DOHH2 (cell line): ENCODE measurements around the gene COX6A2.

Experiments used
- H3F3A ChIP-seq: fragments of 200-600 bp; sonication (generic), shearing (Covaris generic); 2 replicates; pipeline ENCODE4 v1.6.0; 2016; ENCODE audit warnings: antibody characterized with exemption, mild to moderate bottlenecking; ENCODE audit not compliant: control insufficient read depth, insufficient read depth
- H3K27ac ChIP-seq: fragments of 200-600 bp; sonication (generic); 2 replicates; pipeline ENCODE4 v1.5.1; 2014; ENCODE audit warnings: low read depth, mild to moderate bottlenecking, low read length, moderate library complexity
- H3K27me3 ChIP-seq: fragments of 200-600 bp; sonication (generic); 2 replicates; pipeline ENCODE4 v1.6.1; 2014; ENCODE audit warnings: mild to moderate bottlenecking, low read length, mixed read lengths; ENCODE audit not compliant: control insufficient read depth
- H3K36me3 ChIP-seq: fragments of 200-600 bp; sonication (generic); 2 replicates; pipeline ENCODE4 v1.6.1; 2014; ENCODE audit warnings: mild to moderate bottlenecking, low read length, moderate library complexity, mixed read lengths; ENCODE audit not compliant: control insufficient read depth
- H3K4me1 ChIP-seq: fragments of 200-600 bp; sonication (generic); 2 replicates; pipeline ENCODE4 v1.6.1; 2014; ENCODE audit warnings: mild to moderate bottlenecking, low read length, mixed read lengths; ENCODE audit not compliant: control insufficient read depth
- H3K4me2 ChIP-seq: fragments of 200-600 bp; sonication (generic); 2 replicates; pipeline ENCODE4 v1.6.0; 2014; ENCODE audit warnings: mild to moderate bottlenecking, low read length, moderate library complexity
- H3K4me3 ChIP-seq: fragments of 200-600 bp; sonication (generic); 2 replicates; pipeline ENCODE4 v1.5.1; 2014; ENCODE audit warnings: mild to moderate bottlenecking, low read length, mixed read lengths
- H3K79me2 ChIP-seq: fragments of 200-600 bp; sonication (generic); 2 replicates; pipeline ENCODE4 v1.6.1; 2014; ENCODE audit warnings: mild to moderate bottlenecking, low read length, mixed read lengths; ENCODE audit not compliant: control insufficient read depth
- H3K9me2 ChIP-seq: fragments of 200-600 bp; sonication (generic); replicated peaks from 2 replicates; pipeline ENCODE4 v1.6.1; 2014; ENCODE audit warnings: mild to moderate bottlenecking, low read length, mixed read lengths; ENCODE audit not compliant: control insufficient read depth
- H3K9me3 ChIP-seq: fragments of 200-600 bp; sonication (generic); 2 replicates; pipeline ENCODE4 v1.6.1; 2014; ENCODE audit warnings: antibody characterized with exemption, low read length, mixed read lengths; ENCODE audit not compliant: control insufficient read depth, insufficient read depth
- H4K20me1 ChIP-seq: fragments of 200-600 bp; sonication (generic); 2 replicates; pipeline ENCODE4 v1.6.0; 2014; ENCODE audit warnings: low read depth, mild to moderate bottlenecking, antibody characterized with exemption, low read length, moderate library complexity; ENCODE audit not compliant: control insufficient read depth, insufficient read depth
- CTCF ChIP-seq: fragments of 200-600 bp; sonication (generic); IDR thresholded peaks from one replicate; pipeline ENCODE4 v1.5.1; 2014; ENCODE audit warnings: antibody characterized with exemption, mild to moderate bottlenecking, low read depth, low read length; ENCODE audit not compliant: poor library complexity, severe bottlenecking
- EZH2phosphoT487 ChIP-seq: fragments of 200-600 bp; sonication (generic); IDR thresholded peaks from 2 replicates; pipeline ENCODE4 v1.6.1; 2017; ENCODE audit warnings: borderline replicate concordance, mild to moderate bottlenecking, antibody characterized with exemption, low read length, moderate library complexity, mixed read lengths

The COX6A2 gene

GRCh38 chr16:31461201-31461920, 33.2 kb upstream of the COX6A2 start:
- H3K36me3 ChIP-seq = peaks cover 11% of the 10 kb centered on the region
- no peak for TF ChIP-seq EZH2phosphoT487
- TF ChIP-seq CTCF = no peak
- H3K4me1 ChIP-seq = peaks cover 23% of the 10 kb centered on the region

GRCh38 chr16:31460582-31461002, 32.4 kb upstream of the COX6A2 start:
- peak overlapping the region; percentile 95; the same call in 1 of the 2 replicates for H3K4me2 ChIP-seq
- H3K27me3 ChIP-seq = no peaks in the 10 kb centered on the region; the same call in 1 of the 2 replicates
- H4K20me1 ChIP-seq = peaks cover 20% of the 10 kb centered on the region
- H3K4me1 ChIP-seq = peaks cover 28% of the 10 kb centered on the region
- no peak overlapping the region for H3K27ac ChIP-seq
- no peaks in the 10 kb centered on the region for H3K9me3 ChIP-seq
- H3K9me2 ChIP-seq = no peaks in the 10 kb centered on the region
- peaks cover 35% of the 10 kb centered on the region for H3K79me2 ChIP-seq
- no peaks in the 10 kb centered on the region for H3F3A ChIP-seq
- peaks cover 15% of the 10 kb centered on the region for H3K36me3 ChIP-seq
- H3K4me3 ChIP-seq = peak overlapping the region; percentile 89
- TF ChIP-seq CTCF = peak; percentile 57
- TF ChIP-seq EZH2phosphoT487 = no peak

More at GRCh38 chr16:31461201-31461920, 33.2 kb upstream of the COX6A2 start:
- peaks cover 16% of the 10 kb centered on the region for H4K20me1 ChIP-seq
- peaks cover 30% of the 10 kb centered on the region for H3K79me2 ChIP-seq
- no peaks in the 10 kb centered on the region; the same call in 1 of the 2 replicates for H3K27me3 ChIP-seq
- no peak overlapping the region for H3K4me3 ChIP-seq
- no peak overlapping the region for H3K27ac ChIP-seq
- H3K9me3 ChIP-seq = no peaks in the 10 kb centered on the region
- H3F3A ChIP-seq = no peaks in the 10 kb centered on the region
- H3K4me2 ChIP-seq = no peak overlapping the region
- no peaks in the 10 kb centered on the region for H3K9me2 ChIP-seq

- H3K9me3 ChIP-seq = no peaks in the 10 kb centered on the region
- H3F3A ChIP-seq = no peaks in the 10 kb centered on the region
Measured at GRCh38 chr16:31459687-31460581, 31.8 kb upstream of the COX6A2 start.

More at GRCh38 chr16:31459687-31460581, 31.8 kb upstream of the COX6A2 start:
- H3K4me2 ChIP-seq = peak overlapping the region; percentile 95
- H3K9me2 ChIP-seq = no peaks in the 10 kb centered on the region
- H3K36me3 ChIP-seq = peaks cover 20% of the 10 kb centered on the region
- peaks cover 27% of the 10 kb centered on the region for H4K20me1 ChIP-seq
- peaks cover 32% of the 10 kb centered on the region for H3K4me1 ChIP-seq
- H3K27me3 ChIP-seq = no peaks in the 10 kb centered on the region; the same call in 1 of the 2 replicates
- peak overlapping the region; percentile 81 for H3K27ac ChIP-seq
- TF ChIP-seq CTCF (no peak), EZH2phosphoT487 (no peak)
- peak overlapping the region; percentile 89 for H3K4me3 ChIP-seq
- H3K79me2 ChIP-seq = peaks cover 42% of the 10 kb centered on the region
